Adrenal gland (tissue), 12 donors: ENCODE data around the gene MPV17L. TPM values are rescaled to one million over a fixed set of nuclear protein-coding genes. Genes with fewer than 3 reads are reported as not detected.
"Not testable (repeated sequence)": the region's sequence is repeated elsewhere in the genome, so short reads cannot be mapped to it uniquely, and the experiment has no call there.

ENCODE experiments used
- DNase-seq, 7 donors: peaks; one replicate each; pipeline ENCODE4 v3.0.0-alpha.2; 2019 to 2020
- H3K27ac ChIP-seq, 5 donors: fragments of 200-600 bp; sonication (generic) in 4 of 5; 1 replicate in 3 of 5; 2 replicates in 2 of 5; pipeline versions ENCODE4 v1.5.1 to v1.8.0; 2016 to 2020; ENCODE audit warnings: mild to moderate bottlenecking in 1 of 5
- H3K27me3 ChIP-seq: fragments of 200-600 bp; 2 replicates; pipeline ENCODE4 v1.8.0; 2021
- H3K36me3 ChIP-seq, 2 donors: fragments of 200-600 bp; replicated peaks in 1 of 2; 1 replicate in 1 of 2; 2 replicates in 1 of 2; pipeline versions ENCODE4 v1.5.1 to v1.8.0; 2018 to 2022
- H3K4me1 ChIP-seq, 2 donors: fragments of 200-600 bp; replicated peaks in 1 of 2; 1 replicate in 1 of 2; 2 replicates in 1 of 2; pipeline versions ENCODE4 v1.5.1 to v1.8.0; 2018 to 2021
- H3K4me3 ChIP-seq, 4 donors: fragments of 200-600 bp; sonication (generic) in 3 of 4; one replicate each; pipeline ENCODE4 v1.5.1; 2016 to 2018
- H3K9me3 ChIP-seq, 3 donors: fragments of 200-600 bp; sonication (generic) in 1 of 3; replicated peaks in 1 of 3; 1 replicate in 2 of 3; 2 replicates in 1 of 3; pipeline versions ENCODE4 v1.5.1 to v1.8.0; 2016 to 2021
- CTCF ChIP-seq, 6 experiments: fragments of 450-650 bp in 4 of 6; fragments of 200-600 bp in 2 of 6; sonication (generic) in 1 of 6; IDR thresholded peaks; 1 replicate in 5 of 6; 2 replicates in 1 of 6; pipeline versions ENCODE4 v1.5.1 to v1.8.0; 2016 to 2021; ENCODE audit warnings: antibody characterized with exemption in 6 of 6, mild to moderate bottlenecking in 2 of 6, moderate library complexity in 1 of 6
- POLR2A ChIP-seq, 2 donors: fragments of 450-650 bp; IDR thresholded peaks; one replicate each; pipeline ENCODE4 v1.6.1; 2017; ENCODE audit warnings: antibody characterized with exemption in 2 of 2, mild to moderate bottlenecking in 2 of 2, moderate library complexity in 1 of 2
- WGBS, 4 donors: extraction: QIAGEN DNeasy Blood & Tissue Kit in 2 of 4; methylation state at CpG; one replicate each; pipeline versions ENCODE4 v1.1.5 to v1.1.7; 2013 to 2017; 5-methylcytosine and 5-hydroxymethylcytosine counted together
- intact Hi-C, 2 donors: fragments of 100-400 bp; cut with DNase I; formaldehyde crosslinking; loops; one replicate each; pipeline versions ENCODE4 v1.14.1 to v1.15.0; 2022 to 2023
- polyA plus RNA-seq, 3 donors: library from polyadenylated mRNA; stranded (reverse); fragments of 200-250 nt in 2 of 3; fragments of 350-450 nt in 1 of 3; fragmentation: Illumina TruSeq in 1 of 3; extraction: RNeasy Lipid Tissue Mini Kit (QIAGEN cat#74804) in 1 of 3; gene quantifications; one replicate each; pipeline ENCODE4 v1.2.3, GENCODE V29; 2013 to 2014
- total RNA-seq, 9 donors: library from RNA; depleted of rRNA in 4 of 9; stranded (reverse); fragments of >200 nt in 4 of 9; fragments of 120-200 nt in 1 of 9; fragmentation: NEBNext Ultra II Directional in 1 of 9; extraction: Animal tissue kit (Norgen Biotek cat#: 25700) in 1 of 9; gene quantifications; one replicate each; pipeline versions ENCODE4 v1.1.0 to v1.2.4, GENCODE V29; 2013 to 2023
- donor health status: healthy with polysubstance abuse.
- donor health status: Bipolar disorder and iron deficiency.
- donor health status: DM: yes; HTN: yes; CAD: no.
- donor health status: DM: no; HTN: no; CAD: no.
- donor health status: DM: no; HTN: no; CAD: no.
- donor health status: DM: yes; HTN: yes; CAD: no.

MPV17L gene
- total and polyA plus RNA-seq, 12 donors = 2.6 to 19.7 (median 8.3) TPM

GRCh38 chr16:15401972-15402371 is 6.4 kb downstream of the MPV17L start:
- WGBS, 4 donors = 81 to 95% (median 94%) methylated on average over 3 of the region's 3 CpGs
- DNase-seq = no peak

GRCh38 chr16:15403392-15403995 is 7.9 kb downstream of the MPV17L start:
- intact Hi-C loops = no loop called here
- no peaks in the 10 kb centered on the region for H3K27me3 ChIP-seq
- TF ChIP-seq POLR2A (IDR thresholded peaks at IDR 0.05) = no peak
- no peak for TF ChIP-seq CTCF (IDR thresholded peaks at IDR 0.05)

More at GRCh38 chr16:15401972-15402371, 6.4 kb downstream of the MPV17L start:
- H3K36me3 ChIP-seq = no peaks in the 10 kb centered on the region
- H3K27ac ChIP-seq = no peak overlapping the region
- no peaks in the 10 kb centered on the region for H3K27me3 ChIP-seq
- intact Hi-C loops = no loop called here
- no peak for TF ChIP-seq POLR2A (IDR thresholded peaks at IDR 0.05)
- no peak for TF ChIP-seq CTCF (IDR thresholded peaks at IDR 0.05)
- no peak overlapping the region for H3K4me3 ChIP-seq
- H3K4me1 ChIP-seq = no peaks in the 10 kb centered on the region
- H3K9me3 ChIP-seq = no peaks in the 10 kb centered on the region

GRCh38 chr16:15404091-15404490 is 8.5 kb downstream of the MPV17L start:
- H3K9me3 ChIP-seq, H3K4me1 ChIP-seq, H3K4me3 ChIP-seq, H3K36me3 ChIP-seq, intact Hi-C loops, H3K27me3 ChIP-seq, DNase-seq: not testable (repeated sequence)
- 81 to 93% (median 89%) methylated on average over 3 of the region's 3 CpGs for WGBS, 4 donors
- peak overlapping the region in 3 of 5 donors; percentile 19 to 68 (median 54) for H3K27ac ChIP-seq

More at GRCh38 chr16:15403392-15403995, 7.9 kb downstream of the MPV17L start:
- Histone ChIP-seq H3K4me3 (no peak overlapping the region), H3K36me3 (no peaks in the 10 kb centered on the region), H3K9me3 (no peaks in the 10 kb centered on the region), H3K27ac (no peak overlapping the region), H3K4me1 (no peaks in the 10 kb centered on the region)
- 83 to 98% (median 89%) methylated on average over 9 of the region's 9 CpGs for WGBS, 4 donors
- no peak for DNase-seq

GRCh38 chr16:15404792-15405191 is 9.2 kb downstream of the MPV17L start:
- Histone ChIP-seq H3K9me3 (no peaks in the 10 kb centered on the region), H3K4me1 (no peaks in the 10 kb centered on the region), H3K36me3 (no peaks in the 10 kb centered on the region), H3K27me3 (no peaks in the 10 kb centered on the region), H3K4me3 (no peak overlapping the region), H3K27ac (peak overlapping the region in 3 of 5 donors; percentile 19 to 68 (median 54))
- intact Hi-C loops = no loop called here
- no peak for TF ChIP-seq POLR2A (IDR thresholded peaks at IDR 0.05)
- no peak for TF ChIP-seq CTCF (IDR thresholded peaks at IDR 0.05)
- WGBS, 4 donors = 27 to 37% (median 30%) methylated on average over 4 of the region's 4 CpGs
- DNase-seq = peak in 6 of 7 donors; percentile 34 to 76 (median 67)

GRCh38 chr16:15407756-15408155 is 12.2 kb downstream of the MPV17L start:
- H3K36me3 ChIP-seq, H3K27ac ChIP-seq, intact Hi-C loops, H3K4me1 ChIP-seq, H3K4me3 ChIP-seq, H3K9me3 ChIP-seq, DNase-seq, H3K27me3 ChIP-seq: not testable (repeated sequence)
- 81 to 86% (median 84%) methylated on average over 4 of the region's 4 CpGs for WGBS, 4 donors

- H3K27me3 ChIP-seq, intact Hi-C loops, H3K4me1 ChIP-seq, DNase-seq, H3K4me3 ChIP-seq, H3K36me3 ChIP-seq, H3K9me3 ChIP-seq, H3K27ac ChIP-seq: not testable (repeated sequence)
- WGBS, 4 donors = 92 to 98% (median 96%) methylated on average over 6 of the region's 6 CpGs
Measured at GRCh38 chr16:15409476-15409875, 13.9 kb downstream of the MPV17L start.
